ENCODE measurements around the gene LARP1B. TPM values are rescaled to one million over a fixed set of nuclear protein-coding genes. Genes with fewer than 3 reads are reported as not detected.

The LARP1B gene
- polyA plus RNA-seq, 4 donors: 20.9 to 25.9 (median 23.7) TPM

Other genes with a start within 250 kb of the LARP1B start
- gene PLK4, start 180.4 kb upstream of the LARP1B start, polyA plus RNA-seq (ENCODE audit: insufficient read length in 4 of 4): 10 to 100 TPM; 19.5 to 23.0 (median 21.5) TPM
- 10 to 100 TPM; 23.3 to 36.0 (median 27.4) TPM for gene MFSD8, start 96.1 kb upstream of the LARP1B start, polyA plus RNA-seq (ENCODE audit: insufficient read length in 4 of 4)
- 10 to 100 TPM; 12.0 to 15.5 (median 12.6) TPM for gene ABHD18, start 95.9 kb upstream of the LARP1B start, polyA plus RNA-seq (ENCODE audit: insufficient read length in 4 of 4)
- 100 to 1,000 TPM; 112 to 147 (median 141) TPM for gene PGRMC2, start 226.5 kb downstream of the LARP1B start, polyA plus RNA-seq (ENCODE audit: insufficient read length in 4 of 4)